Measurements from ENCODE around the gene ROPN1L. TPM values are rescaled to one million over a fixed set of nuclear protein-coding genes. Genes with fewer than 3 reads are reported as not detected.

Gene ROPN1L
- total and polyA plus RNA-seq, 2 of the 4 experiments (the other 2 are of a cell fraction), result 0.34 to 0.36 TPM

- H2BK15ac ChIP-seq (ENCODE audit: low read depth, low read length), result peak overlapping the region; percentile 13; the same call in 2 of the 3 replicates
- H3K9me3 ChIP-seq (ENCODE audit: control insufficient read depth, insufficient read depth, low read length), result no peaks in the 10 kb centered on the region
- no peaks in the 10 kb centered on the region for H4K20me1 ChIP-seq (ENCODE audit: insufficient read depth, low read length)
- H2BK5ac ChIP-seq (ENCODE audit: low read depth, low read length, poor library complexity, severe bottlenecking), result no peak overlapping the region
- H2AK5ac ChIP-seq (ENCODE audit: low read depth, low read length), result no peak overlapping the region
- no peak overlapping the region for H2AFZ ChIP-seq (replicated peaks; ENCODE audit: low read length, poor library complexity)
- no peaks in the 10 kb centered on the region for H3K36me3 ChIP-seq (ENCODE audit: control insufficient read depth, insufficient read depth, low read length)
- BruUV-seq (replicated peaks), result no TSS peak
- TF ChIP-seq BHLHE40 (IDR thresholded peaks at IDR 0.05; ENCODE audit: low read depth, low read length), result no peak
- no peak for TF ChIP-seq MXI1 (IDR thresholded peaks at IDR 0.05; ENCODE audit: borderline replicate concordance, low read depth, low read length)
- TF ChIP-seq SMC3 (IDR thresholded peaks at IDR 0.05; ENCODE audit: low read depth, low read length), result no peak
- TF ChIP-seq CHD1 (IDR thresholded peaks at IDR 0.05; ENCODE audit: low read depth, low read length), result no peak
- no peak for TF ChIP-seq MAFK (IDR thresholded peaks at IDR 0.05; ENCODE audit: low read depth, low read length)
- no peak for TF ChIP-seq NFE2L2 (IDR thresholded peaks at IDR 0.05; ENCODE audit: low read depth, low read length)
- no peak for TF ChIP-seq USF2 (IDR thresholded peaks at IDR 0.05; ENCODE audit: low read depth, low read length)
- TF ChIP-seq CTCF (conservative IDR thresholded peaks at IDR 0.05; ENCODE audit: low read depth, low read length), result no peak
- peak overlapping the region in 1 of 2 experiments; percentile 33; a peak in 2 of 4 replicates for H4K8ac ChIP-seq (ENCODE audit: low read depth in 2 of 2, low read length in 2 of 2)
- H4K5ac ChIP-seq (ENCODE audit: low read depth, low read length), result no peak overlapping the region; the same call in 1 of the 2 replicates
- DNase-seq (no peak), ATAC-seq (ENCODE audit: low read depth) (no peak)
- intact Hi-C loops (cut with micrococcal nuclease), result no loop called here
- no peak overlapping the region for H3K23ac ChIP-seq (ENCODE audit: low read depth, low read length)
- H3K4me2 ChIP-seq (ENCODE audit: low read depth, low read length), result no peak overlapping the region
- peak overlapping the region; percentile 72; the same call in 1 of the 2 replicates for H3K18ac ChIP-seq (ENCODE audit: low read depth, low read length)
- no peaks in the 10 kb centered on the region for H3K79me1 ChIP-seq (ENCODE audit: low read depth in 1 of 2, low read length in 2 of 2)
- ChIA-PET POLR2A (ENCODE audit: unreplicated experiment) (no interaction called here), CTCF (no interaction called here)
- H3K9me1 ChIP-seq (ENCODE audit: insufficient read depth, low read length), result peaks cover 4% of the 10 kb centered on the region; the same call in 1 of the 2 replicates
- H3K9ac ChIP-seq (ENCODE audit: low read depth, low read length), result no peak overlapping the region
- H3K14ac ChIP-seq (replicated peaks; ENCODE audit: low read depth, low read length), result no peak overlapping the region
- H2AK9ac ChIP-seq (replicated peaks; ENCODE audit: low read depth, low read length, poor library complexity), result no peak overlapping the region
- in situ Hi-C loops (cut with MboI; ENCODE audit: low sequenced_read_pairs), result loop anchor here (25.0 kb wide), 1 partner anchor 94 kb away; the partner anchor contains the start of gene ANKRD33B
- dilution Hi-C loops (cut with HindIII; ENCODE audit: low sequenced_read_pairs, unreplicated experiment), result no loop called here
- H3K27me3 ChIP-seq (ENCODE audit: control insufficient read depth, insufficient read depth, low read length), result peaks cover under 1% of the 10 kb centered on the region; the same call in 1 of the 2 replicates
- peaks cover 12% of the 10 kb centered on the region for H3K4me1 ChIP-seq (ENCODE audit: control insufficient read depth, insufficient read depth, low read length)
- no peak overlapping the region for H4K91ac ChIP-seq (ENCODE audit: insufficient read depth, low read depth, low read length)
- H3K56ac ChIP-seq (ENCODE audit: extremely low read depth, insufficient read depth, low read length), result no peak overlapping the region
- H2BK120ac ChIP-seq (ENCODE audit: low read depth, low read length), result no peak overlapping the region
- WGBS, 2 experiments (ENCODE audit: extremely low coverage in 2 of 2, insufficient read length in 1 of 2), result no CpG with 5 or more reads among the region's 2 CpGs
- H2BK20ac ChIP-seq (ENCODE audit: low read depth, low read length), result peak overlapping the region; percentile 32
- H3K4ac ChIP-seq (ENCODE audit: low read depth, low read length), result no peak overlapping the region
- no peak overlapping the region for H3K27ac ChIP-seq (ENCODE audit: insufficient read depth, low read length)
- H3K4me3 ChIP-seq (ENCODE audit: insufficient read depth, low read depth, low read length), result no peak overlapping the region
Measured at GRCh38 chr5:10468256-10468655, 26.6 kb downstream of the ROPN1L start.
